Stimulated activated CD4-positive, alpha-beta T cell treated with anti-CD3 and anti-CD28 coated beads, Interleukin-1b, Interleukin-23, amount 100 ng/mL, for 48 hours (primary cell): Measurements from ENCODE around the gene DTNB.
A peak's percentile ranks its signal among the peaks of the same experiment; 100 is the strongest.

Source experiments
- DNase-seq: peaks from one replicate; pipeline ENCODE4 v3.0.0-alpha.2; 2020

Gene DTNB

GRCh38 chr2:25380023-25380422, 293.4 kb downstream of the DTNB start:
- DNase-seq, result no peak

GRCh38 chr2:25379535-25379934, 293.8 kb downstream of the DTNB start:
- DNase-seq, result no peak

GRCh38 chr2:25378731-25379490, 294.5 kb downstream of the DTNB start:
- DNase-seq, result no peak

DNA sequence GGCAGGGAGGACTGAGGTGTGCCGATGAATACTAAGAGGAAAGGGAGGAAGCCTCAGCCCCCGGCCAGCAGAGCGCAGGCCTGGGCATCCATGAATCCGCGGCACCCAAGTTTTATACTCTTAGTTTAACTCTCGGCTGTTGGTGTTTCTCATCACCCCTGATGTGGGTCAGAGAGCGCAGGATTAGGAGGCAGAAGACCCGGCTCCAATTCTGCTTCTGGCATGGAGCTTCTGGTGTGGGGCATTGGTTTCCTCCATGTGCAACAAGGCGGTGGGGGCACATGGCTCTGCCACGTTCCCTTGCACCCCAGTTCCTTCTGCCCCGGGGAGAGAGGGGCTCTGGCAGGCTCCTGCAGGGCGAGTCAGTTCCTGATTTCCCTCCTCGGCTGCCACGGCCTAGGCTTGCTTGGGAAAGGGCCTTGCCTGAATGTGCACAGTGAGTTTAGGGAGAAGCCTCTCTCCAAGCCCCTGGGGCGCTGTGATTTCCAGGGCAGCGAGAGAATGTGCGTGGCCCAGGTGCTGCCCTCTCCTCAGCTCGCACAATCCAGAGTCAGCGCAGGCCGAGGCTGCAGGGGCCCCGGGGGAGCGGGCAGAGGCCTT, 295.5 kb downstream of the DTNB start:
- no peak for DNase-seq

DNA sequence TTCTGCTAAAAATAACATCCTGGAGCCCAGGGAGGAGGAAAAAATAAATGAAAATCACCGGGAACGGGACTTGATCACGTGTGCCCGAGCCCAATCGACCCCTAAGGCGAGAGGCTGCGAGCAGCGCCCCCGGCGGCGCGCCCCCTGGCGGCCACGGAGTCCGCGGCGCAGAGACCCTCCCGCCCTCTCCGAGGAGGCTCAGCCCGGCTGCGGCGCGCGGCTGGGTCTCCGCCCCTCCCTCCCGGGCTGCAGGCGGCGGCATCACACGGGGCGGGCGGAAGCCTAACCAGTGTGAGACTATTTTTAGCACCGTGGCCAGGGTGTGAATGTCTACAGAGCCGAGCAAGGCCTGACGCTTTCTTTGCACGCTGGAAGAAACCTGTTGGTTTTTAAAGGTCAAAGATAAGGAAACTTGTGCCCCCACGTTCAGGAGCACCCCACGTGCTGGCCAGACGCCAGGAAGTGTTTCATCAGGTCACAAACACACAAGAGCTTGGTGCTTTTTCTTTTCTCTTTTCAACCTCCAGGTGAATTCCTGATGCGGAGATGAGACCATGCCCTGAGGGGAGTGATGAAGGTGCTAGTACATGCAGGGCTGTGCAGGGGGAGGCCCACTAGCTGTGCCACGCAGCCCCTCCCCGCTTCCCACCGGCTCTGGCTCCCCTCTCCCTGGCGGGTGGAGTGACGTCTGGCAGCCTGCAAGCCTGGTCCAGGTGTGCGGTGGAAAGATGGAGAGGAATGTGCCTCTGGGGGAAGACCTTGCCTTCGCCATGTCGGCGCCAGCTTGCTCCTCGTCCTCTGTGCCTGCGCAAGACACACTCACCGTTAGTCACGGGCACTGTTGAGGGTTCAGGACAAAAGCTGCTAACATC, 296.4 kb downstream of the DTNB start:
- DNase-seq, result peak; percentile 95

DNA sequence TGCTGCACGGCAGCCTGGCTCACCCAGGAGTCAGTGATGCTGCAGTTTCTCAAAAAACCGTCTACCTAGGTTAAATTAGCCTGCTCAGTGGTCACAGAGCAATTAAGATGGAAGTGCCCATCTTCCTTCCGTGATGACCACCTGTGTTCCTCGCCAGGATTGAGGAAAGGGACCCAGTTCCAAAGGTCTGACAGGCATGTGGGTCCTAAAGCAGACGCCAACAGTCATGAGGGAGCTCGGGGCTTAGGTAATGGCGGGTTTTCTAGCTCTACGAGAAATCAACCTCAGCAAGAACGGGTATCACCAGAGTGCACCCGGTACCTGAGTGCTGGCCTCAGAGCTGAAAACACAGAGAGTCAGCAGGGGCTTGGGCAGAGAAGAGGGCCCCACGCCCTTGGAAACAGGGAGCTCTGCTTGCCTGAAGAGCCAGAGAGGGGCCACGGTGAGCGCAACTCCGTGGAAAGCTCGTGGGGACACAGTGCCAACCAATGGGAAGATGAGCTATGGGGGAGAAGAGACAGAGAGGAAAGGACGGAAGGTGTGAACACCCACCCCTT, 297.3 kb downstream of the DTNB start:
- no peak for DNase-seq

DNA sequence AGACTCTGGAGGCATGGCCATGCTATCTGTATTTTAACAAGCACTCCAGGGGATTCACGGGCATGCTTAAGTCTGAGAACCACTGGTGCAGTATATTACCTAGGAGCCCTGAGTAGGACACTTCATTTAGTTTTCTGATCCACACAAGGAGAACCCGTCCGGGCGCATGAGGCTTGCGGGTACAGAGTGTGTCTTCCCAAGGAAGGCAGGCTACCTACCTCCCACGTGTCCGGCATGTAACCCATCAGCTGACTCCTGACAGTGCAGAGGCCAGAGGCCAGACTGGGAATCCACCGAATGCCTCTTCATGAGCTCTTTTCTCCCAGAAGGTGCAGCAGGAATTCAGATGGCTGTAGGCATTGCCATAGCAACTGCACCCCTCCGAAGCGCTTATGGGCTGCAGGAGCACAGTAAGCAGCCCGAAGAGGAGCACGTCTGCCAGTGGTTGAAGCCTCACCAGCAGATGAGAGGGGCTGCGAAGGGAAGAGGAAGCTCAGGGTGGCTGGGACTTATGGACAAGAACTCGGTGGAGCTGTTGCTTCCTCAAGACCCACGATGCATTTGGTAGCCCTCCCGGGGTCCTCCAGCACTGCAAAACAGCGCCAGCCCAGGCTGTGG, 297.9 kb downstream of the DTNB start:
- DNase-seq, result no peak

DNA sequence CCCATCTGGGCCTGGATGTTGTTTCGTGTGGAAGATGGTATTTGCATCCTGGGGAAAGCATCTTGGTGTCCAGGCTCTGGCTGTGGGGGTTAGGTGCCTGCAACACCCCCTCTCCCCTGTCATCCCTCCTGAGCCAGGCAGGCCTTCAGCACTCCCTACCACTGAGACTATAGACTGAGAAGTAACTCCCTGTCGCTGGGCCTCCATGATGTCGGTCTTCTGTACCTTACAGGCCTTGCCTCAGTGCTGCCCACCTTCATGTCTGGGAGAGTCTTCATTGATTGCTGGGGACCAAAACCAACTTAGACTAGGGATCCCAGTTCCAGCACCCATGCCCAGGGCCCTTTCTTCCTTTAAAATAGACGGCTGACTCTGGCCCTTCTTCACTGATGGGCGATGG, 298.6 kb downstream of the DTNB start:
- no peak for DNase-seq

- DNase-seq, result no peak
These were observed 299.0 kb downstream of the DTNB start for GRCh38 chr2:25374411-25374810.

DNA sequence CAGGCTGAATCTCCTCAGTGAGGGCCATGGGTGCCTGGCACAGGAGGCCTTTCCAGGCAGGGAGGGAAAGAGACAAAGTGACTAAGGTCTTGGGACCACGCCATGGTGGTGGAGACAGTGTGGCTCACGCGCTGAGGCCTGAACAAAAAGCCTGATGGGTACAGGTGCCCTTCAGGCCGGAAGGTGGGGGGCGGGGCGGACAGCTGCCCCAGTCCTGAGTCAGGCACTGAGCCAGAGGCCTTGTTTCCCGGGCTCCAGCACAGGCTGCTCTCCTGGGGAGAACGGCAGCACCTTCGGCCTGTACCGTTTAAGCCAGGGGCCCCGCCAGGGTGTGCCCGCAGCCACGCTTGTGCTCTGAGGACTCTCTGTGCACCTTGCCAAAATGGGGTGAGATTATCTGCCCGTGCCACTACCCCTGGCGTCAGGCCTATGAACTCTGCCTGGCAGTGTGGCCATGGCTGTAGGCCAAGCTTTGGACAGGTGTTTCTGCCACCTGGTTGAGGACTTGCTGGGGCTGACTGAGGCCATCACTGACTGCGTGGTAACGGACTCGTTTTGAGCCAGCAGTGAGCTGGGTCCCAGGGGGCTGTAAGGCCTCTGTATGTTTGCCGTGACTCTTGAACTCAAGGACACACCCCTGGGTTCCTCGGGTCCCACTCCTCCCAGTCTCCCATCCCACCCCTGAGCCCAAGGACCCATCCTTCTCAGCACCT, 300.0 kb downstream of the DTNB start:
- DNase-seq, result no peak

GRCh38 chr2:25372405-25373268, 300.7 kb downstream of the DTNB start:
- no peak for DNase-seq

DNA sequence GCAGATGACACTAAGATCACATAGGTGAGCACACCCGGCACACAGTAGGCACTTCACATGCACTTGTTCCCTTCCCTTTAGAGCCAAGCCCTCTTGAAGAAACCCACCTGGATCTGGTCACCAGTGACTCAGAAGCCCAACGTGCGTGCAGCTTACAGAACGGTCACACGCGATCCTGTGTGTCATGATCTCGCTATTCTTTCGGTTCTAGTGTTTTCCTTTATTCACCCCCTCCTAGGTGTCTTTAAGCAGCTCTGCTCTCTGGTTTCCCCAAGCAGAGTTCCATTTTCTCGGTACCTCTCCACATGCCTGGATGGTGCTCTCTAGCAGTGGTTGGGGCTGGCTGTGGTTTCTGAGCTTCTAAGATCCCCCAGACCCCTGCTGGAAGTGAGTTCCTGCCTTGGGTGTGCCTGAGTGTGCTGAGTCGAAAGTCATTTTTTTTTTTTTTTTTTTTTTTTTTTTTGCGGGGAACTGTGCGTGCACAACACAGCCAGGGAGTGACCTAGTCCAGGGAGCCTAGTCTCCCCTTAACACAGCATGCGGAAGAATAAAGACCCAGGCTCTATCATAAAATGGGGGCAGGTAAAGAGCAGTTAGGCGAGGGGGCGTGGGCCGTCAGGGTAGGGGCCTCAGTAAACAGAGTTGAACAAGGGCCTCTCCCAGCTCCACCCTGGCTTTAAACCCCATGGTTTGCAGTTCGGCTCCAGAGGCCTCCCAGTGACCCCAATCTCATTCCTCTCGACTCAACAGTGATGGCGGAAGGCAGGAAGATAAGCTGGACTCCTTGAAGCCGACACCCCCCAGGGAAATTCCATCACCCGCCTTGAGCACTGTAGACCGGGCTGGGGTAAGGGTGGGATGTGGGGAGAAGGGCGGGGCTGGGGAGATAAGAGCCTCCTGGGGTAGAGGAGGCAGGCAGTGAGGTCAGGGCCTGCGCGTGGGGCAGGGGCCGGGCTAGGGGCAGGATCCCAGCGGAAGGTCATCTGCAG, 301.8 kb downstream of the DTNB start:
- no peak for DNase-seq

DNA sequence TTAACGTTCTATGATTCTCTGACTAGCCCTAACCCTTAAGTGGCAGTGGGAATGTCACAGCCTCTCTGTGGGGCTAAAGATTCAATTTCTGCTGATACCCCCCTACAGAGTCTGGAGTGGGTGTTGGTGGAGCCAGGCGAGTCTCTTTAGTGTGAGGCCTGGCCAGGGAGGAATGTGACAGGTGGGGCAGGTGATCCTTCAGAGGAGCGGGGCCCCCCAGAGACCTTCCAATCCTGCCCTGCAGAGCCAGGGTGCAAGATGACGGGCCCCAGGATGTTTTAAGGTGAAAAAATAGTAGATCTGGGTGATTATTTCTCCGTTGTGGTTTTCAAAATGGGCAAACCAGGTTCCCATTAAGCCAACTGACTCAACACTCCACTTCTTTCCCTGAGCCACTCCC, 303.5 kb downstream of the DTNB start:
- no peak for DNase-seq

- DNase-seq, result no peak
These were observed 303.9 kb downstream of the DTNB start for GRCh38 chr2:25369439-25369838.

- DNase-seq, result no peak
These were observed 304.7 kb downstream of the DTNB start for GRCh38 chr2:25368660-25369059.

- no peak for DNase-seq
These were observed 306.1 kb downstream of the DTNB start for GRCh38 chr2:25367296-25367695.

DNA sequence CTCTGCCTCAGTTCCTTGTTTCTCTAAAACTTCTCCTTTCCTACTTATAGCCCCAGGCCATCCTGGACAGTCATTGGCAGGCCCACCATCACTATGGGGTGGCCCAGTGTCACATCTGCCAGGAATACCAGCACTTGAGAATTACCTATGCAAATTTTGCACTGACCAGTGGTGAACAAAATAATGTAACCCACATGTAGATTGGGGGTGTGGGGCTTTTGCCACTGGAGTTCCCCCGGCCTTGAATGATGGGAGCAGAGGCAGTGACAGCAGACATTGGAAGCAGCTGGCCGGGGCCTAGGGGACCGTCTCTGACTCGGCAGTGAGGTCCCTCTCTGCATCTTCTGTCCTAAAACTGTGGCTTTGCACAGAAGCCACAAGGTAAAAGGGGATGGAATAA, 306.7 kb downstream of the DTNB start:
- DNase-seq, result no peak

DNA sequence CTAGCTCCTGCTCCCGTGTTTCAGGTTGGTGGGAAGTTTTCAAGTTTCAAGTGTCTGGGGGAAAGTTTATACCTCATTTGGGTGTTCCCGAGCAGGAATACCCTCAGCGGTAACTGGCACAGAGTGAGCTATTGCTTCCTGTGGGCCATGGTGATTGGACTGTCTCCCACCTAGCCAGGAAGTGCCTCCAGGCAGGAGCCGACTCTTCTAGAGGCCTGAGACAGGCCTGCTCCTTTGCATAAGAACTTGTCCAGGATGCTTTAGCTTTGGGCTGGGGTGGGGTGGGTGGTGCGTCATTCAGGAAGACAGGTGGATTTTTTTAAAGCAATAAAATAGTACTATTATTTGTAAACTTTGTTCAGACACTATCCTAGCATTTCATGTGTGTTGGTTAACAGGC, 308.1 kb downstream of the DTNB start:
- DNase-seq, result no peak

GRCh38 chr2:25363733-25364132, 309.6 kb downstream of the DTNB start:
- no peak for DNase-seq
